NT2/D1 (cell line): Measurements from ENCODE around the gene TUBA4B.

ENCODE experiments used
- DNase-seq: peaks from one replicate; pipeline ENCODE4 v3.0.0-alpha.2; 2011; ENCODE audit warnings: low read depth, low spot score
- H3K27me3 ChIP-seq: 2 replicates; pipeline ENCODE4 v1.6.0; 2011; ENCODE audit warnings: mild to moderate bottlenecking; ENCODE audit not compliant: insufficient read length, insufficient read depth
- H3K36me3 ChIP-seq: 2 replicates; pipeline ENCODE4 v1.6.1; 2011; ENCODE audit warnings: mild to moderate bottlenecking, low read length, mixed read lengths; ENCODE audit not compliant: insufficient read depth, insufficient read length
- H3K4me1 ChIP-seq: 2 replicates; pipeline ENCODE4 v1.5.1; 2011; ENCODE audit not compliant: insufficient read depth, insufficient read length
- H3K4me3 ChIP-seq: 2 replicates; pipeline ENCODE4 v1.5.1; 2011; ENCODE audit warnings: low read depth; ENCODE audit not compliant: insufficient read length
- H3K9ac ChIP-seq: 2 replicates; pipeline ENCODE4 v1.6.0; 2011; ENCODE audit warnings: low read depth; ENCODE audit not compliant: insufficient read length
- H3K9me3 ChIP-seq: 2 replicates; pipeline ENCODE4 v1.5.1; 2011; ENCODE audit warnings: mild to moderate bottlenecking, low read length; ENCODE audit not compliant: insufficient read depth
- SUZ12 ChIP-seq: IDR thresholded peaks from 2 replicates; pipeline ENCODE4 v1.6.1; 2011; ENCODE audit not compliant: insufficient read length, insufficient read depth; ENCODE audit errors: extremely low read depth
- YY1 ChIP-seq: IDR thresholded peaks from 2 replicates; pipeline ENCODE4 v1.6.1; 2011; ENCODE audit not compliant: insufficient read length, insufficient read depth
- ZNF274 ChIP-seq: IDR thresholded peaks from 2 replicates; pipeline ENCODE4 v1.6.1; 2011; ENCODE audit warnings: mild to moderate bottlenecking, low read depth, low read length

TUBA4B gene

DNA sequence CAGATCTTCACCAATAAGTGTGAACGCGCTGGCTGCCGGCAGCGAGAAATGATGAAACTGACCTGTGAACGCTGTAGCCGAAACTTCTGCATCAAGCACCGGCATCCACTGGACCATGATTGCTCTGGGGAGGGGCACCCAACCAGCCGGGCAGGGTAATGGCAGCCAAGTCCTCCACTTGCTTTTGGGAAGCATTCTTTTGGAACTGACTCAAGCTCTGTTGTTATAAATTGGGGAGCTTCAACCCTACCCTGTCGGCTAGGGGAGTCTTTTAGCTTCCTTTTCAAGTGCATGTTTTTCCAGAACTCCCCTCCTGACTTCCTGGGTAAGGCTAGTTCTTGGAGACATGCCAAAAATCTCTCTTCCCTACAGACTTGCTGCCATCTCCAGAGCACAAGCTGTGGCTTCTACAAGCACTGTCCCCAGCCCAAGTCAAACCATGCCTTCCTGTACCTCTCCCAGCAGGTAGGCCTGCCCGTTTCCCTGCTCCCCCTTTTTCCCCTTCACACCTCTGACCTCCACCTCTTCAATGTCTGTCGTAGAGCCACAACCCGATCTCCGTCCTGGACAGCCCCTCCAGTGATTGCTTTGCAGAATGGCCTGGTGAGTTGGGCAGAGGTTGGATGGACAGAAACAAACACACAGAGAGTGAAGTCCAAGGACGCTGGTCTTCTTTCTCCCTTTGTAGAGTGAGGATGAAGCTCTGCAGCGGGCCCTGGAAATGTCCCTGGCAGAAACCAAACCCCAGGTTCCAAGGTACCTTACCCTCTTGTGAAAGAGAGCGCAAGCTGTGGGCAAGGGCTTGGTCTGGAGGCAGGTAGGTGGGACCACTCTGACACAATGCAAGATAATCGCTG, 44.9 kb upstream of the TUBA4B start:
- H3K9ac ChIP-seq, result peak overlapping the region; percentile 88
- TF ChIP-seq YY1, result no peak
- no peak for TF ChIP-seq SUZ12
- TF ChIP-seq ZNF274, result no peak
- DNase-seq, result no peak
- peaks cover 3% of the 10 kb centered on the region for H3K4me1 ChIP-seq
- H3K4me3 ChIP-seq, result no peak overlapping the region
- 0 out of 2 replicates have a peak, but pooled peaks cover 9% of the 10 kb centered on the region for H3K9me3 ChIP-seq
- H3K27me3 ChIP-seq, result no peaks in the 10 kb centered on the region
- H3K36me3 ChIP-seq, result peaks cover 51% of the 10 kb centered on the region

DNA sequence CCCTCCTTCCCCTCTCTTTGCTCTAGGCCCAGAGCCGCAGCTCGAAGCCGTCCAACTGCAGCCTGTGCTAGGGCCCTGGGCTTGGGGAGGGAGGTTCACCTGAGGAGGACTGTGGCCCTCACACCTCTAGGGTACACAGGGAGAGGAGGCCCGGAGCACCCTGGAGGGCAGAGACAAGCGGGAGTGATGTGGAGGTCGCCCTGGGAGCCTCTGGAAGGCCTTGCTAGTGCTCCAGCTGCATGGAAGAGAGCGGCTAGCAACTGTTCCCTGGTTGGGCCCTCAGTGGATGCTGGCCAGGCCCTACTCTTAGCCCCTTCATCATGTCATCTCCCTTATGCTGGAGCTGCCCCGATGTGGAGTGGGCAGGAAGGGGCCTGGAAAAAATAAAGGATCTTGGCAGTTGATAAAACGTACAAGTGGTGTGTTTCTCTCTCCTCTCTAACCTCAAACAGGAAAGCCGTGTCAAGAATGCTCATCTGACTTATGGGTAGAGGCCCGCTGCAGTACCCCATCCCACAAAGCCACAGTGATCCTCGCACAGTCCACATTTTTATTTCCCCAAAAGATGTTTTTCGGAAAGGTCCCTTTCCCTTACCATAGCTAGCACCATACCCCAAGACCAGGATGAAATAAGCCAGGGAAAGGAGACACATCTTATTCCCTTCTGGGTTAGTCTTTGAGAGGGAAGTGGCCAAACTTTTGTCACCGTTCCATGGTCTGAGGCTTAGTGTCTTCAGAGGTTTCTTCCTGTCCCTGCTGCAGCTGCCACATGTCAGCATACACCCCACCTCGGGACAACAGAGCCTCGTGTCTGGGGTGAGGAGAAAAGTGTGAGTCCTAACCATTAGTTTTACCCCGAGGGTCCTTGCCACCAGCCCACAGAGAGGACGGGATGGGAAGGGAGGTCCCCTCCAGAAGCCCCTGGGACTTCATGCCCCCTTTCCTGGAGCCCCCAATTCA, 43.5 kb upstream of the TUBA4B start:
- Histone ChIP-seq H3K9me3 (0 out of 2 replicates have a peak, but pooled peaks cover 6% of the 10 kb centered on the region), H3K4me1 (peaks cover 3% of the 10 kb centered on the region), H3K27me3 (no peaks in the 10 kb centered on the region), H3K9ac (no peak overlapping the region), H3K4me3 (no peak overlapping the region), H3K36me3 (peaks cover 65% of the 10 kb centered on the region)
- TF ChIP-seq ZNF274, result no peak
- no peak for TF ChIP-seq YY1
- TF ChIP-seq SUZ12, result no peak
- DNase-seq, result no peak

DNA sequence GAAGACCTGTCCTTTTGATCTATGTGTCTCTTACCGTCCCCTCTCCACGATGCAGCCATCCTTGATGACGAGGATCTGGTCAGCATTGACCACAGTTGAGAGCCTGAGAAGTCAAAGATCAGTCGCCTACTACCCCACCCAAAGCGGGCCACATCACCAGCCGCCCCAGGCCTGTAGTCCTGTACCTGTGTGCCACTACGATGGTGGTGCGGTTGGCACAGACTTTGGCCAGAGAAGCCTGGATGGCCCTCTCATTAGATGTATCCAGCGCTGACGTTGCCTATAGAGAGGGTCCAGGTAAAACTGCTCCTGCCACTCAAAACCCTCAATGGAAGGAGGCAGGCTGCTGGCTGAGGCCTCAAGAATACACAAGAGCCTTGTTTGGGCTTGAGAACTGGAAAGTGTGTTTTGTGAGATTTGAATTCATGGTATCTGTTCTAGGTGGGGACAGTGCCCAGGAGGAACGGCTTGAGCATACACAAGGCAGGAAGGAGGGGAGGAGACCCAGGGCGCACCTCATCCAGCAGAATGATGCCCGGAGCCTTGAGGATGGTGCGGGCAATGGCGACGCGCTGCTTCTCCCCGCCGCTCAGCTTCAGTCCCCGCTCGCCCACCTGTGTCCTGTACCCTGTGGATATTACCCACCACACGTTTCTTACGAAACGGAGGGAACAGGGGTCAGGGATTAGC, 42.7 kb upstream of the TUBA4B start:
- Histone ChIP-seq H3K4me1 (peaks cover 3% of the 10 kb centered on the region), H3K36me3 (peaks cover 73% of the 10 kb centered on the region), H3K27me3 (no peaks in the 10 kb centered on the region), H3K9me3 (no peaks in the 10 kb centered on the region), H3K4me3 (no peak overlapping the region), H3K9ac (no peak overlapping the region)
- DNase-seq, result no peak
- TF ChIP-seq SUZ12, result no peak
- no peak for TF ChIP-seq ZNF274
- TF ChIP-seq YY1, result no peak

DNA sequence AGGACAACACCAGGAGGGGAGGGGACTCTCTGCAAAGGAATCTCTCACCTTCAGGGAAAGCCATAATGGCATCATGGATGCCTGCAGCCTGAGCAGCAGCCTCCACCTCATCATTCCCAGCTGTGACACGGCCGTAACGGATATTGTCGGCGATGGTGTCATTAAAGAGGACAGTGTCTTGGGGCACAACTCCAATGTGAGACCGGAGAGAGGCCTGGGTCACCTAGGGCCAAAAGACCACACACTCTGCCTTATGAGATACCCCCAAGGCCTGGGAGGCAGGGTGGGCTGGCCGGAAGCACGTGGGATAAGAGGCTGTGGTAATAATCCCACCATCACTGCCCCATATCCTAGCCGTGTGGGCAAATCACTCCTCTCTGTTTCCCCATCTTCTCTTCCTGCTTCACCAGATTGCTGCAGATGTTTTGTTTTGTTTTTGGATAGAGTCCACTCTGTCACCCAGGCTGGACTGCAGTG, 42.1 kb upstream of the TUBA4B start:
- Histone ChIP-seq H3K27me3 (no peaks in the 10 kb centered on the region), H3K9ac (no peak overlapping the region), H3K4me3 (no peak overlapping the region), H3K4me1 (peaks cover 3% of the 10 kb centered on the region), H3K36me3 (peaks cover 78% of the 10 kb centered on the region), H3K9me3 (no peaks in the 10 kb centered on the region)
- no peak for TF ChIP-seq ZNF274
- no peak for TF ChIP-seq YY1
- no peak for TF ChIP-seq SUZ12
- DNase-seq, result no peak

DNA sequence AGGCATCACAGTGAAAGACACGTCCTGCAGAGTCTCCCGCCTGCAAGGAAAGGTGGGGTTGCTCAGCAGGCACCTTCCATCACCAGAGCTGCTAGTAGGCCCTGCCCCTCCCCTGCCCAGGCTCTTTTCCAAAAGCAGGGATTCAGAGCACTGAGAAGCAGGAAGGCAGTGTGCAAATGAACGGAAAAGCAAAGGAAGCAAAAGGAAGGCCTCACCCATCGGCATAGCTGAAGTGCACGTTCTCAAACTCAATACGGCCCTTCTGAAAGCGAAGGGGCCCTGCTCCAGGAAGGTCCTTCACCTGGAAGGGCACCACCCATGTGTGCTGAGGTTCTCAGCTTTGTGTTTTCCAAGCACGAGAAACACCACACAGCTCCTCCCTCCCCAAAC, 40.0 kb upstream of the TUBA4B start:
- Histone ChIP-seq H3K4me3 (no peak overlapping the region), H3K36me3 (peaks cover 87% of the 10 kb centered on the region), H3K4me1 (peaks cover 10% of the 10 kb centered on the region), H3K9ac (no peak overlapping the region), H3K9me3 (no peaks in the 10 kb centered on the region), H3K27me3 (no peaks in the 10 kb centered on the region)
- no peak for DNase-seq
- TF ChIP-seq YY1 (no peak), ZNF274 (no peak)

DNA sequence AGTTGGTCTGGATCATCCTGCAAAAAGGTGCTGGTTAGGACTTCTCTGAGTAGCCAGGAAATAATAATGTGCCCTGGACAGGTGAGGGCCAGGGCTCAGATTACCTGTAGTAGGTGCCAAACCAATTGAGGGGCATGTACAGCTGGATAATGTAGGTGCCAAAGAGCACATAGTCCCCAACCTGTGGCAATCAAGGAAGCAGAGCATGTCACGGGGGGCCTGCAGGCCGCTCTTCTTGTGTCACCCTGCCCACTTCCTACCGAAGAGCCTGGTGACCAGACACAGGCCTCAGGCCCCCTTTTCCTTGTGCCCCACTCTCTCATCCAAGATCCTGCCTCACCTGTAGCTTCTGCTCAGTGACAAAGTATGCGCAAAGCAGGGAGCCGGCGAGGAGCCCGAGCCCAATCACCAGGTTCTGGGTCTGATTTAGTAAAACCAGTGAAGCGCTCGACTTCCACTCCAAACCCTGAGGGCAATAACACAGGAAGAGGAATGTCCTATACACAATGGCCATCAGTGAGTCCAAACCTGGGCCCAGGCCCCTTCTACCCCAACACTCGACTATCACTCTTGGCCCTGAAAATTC, 39.5 kb upstream of the TUBA4B start:
- no peak for DNase-seq
- peaks cover 81% of the 10 kb centered on the region for H3K36me3 ChIP-seq
- H3K4me3 ChIP-seq, result no peak overlapping the region
- H3K9me3 ChIP-seq, result no peaks in the 10 kb centered on the region
- peaks cover 8% of the 10 kb centered on the region for H3K4me1 ChIP-seq
- no peak overlapping the region for H3K9ac ChIP-seq
- TF ChIP-seq YY1 (no peak), SUZ12 (no peak), ZNF274 (no peak)
- H3K27me3 ChIP-seq, result no peaks in the 10 kb centered on the region

DNA sequence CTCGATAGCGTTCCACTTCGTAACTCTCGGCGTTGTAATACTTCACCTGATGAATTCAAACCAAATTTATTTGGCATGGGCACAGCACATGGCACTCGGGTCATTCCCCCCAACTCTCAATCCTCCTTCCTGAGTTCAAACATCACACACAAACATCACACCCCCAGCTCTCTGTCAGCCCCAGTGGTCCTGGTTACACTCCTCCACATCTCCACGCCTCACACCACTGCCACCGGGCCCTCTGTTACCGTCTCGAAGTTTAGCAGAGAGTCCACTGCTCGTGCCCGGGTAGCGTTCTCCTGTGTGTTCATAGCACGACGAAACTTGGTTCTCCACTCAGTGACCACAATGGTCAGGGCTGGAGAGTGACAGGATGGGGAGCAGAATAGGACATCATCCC, 38.9 kb upstream of the TUBA4B start:
- no peak for TF ChIP-seq SUZ12
- TF ChIP-seq YY1, result no peak
- no peak for TF ChIP-seq ZNF274
- no peak overlapping the region for H3K9ac ChIP-seq
- no peaks in the 10 kb centered on the region for H3K9me3 ChIP-seq
- no peak overlapping the region for H3K4me3 ChIP-seq
- H3K4me1 ChIP-seq, result peaks cover 8% of the 10 kb centered on the region
- H3K27me3 ChIP-seq, result no peaks in the 10 kb centered on the region
- H3K36me3 ChIP-seq, result peaks cover 76% of the 10 kb centered on the region
- DNase-seq, result no peak
